Upper lobe of right lung (tissue), 1 donor: Measurements from ENCODE around the gene CDAN1. TPM values are rescaled to one million over a fixed set of nuclear protein-coding genes. Genes with fewer than 3 reads are reported as not detected.
A peak's percentile ranks its signal among the peaks of the same experiment; 100 is the strongest.

ENCODE experiments used
- ATAC-seq: fragments of 200-7000 bp; cut with Tn5 transposase; one replicate; pipeline ENCODE4 v1.9.1; 2020; ENCODE audit warnings: mild to moderate bottlenecking, moderate library complexity
- DNase-seq: peaks from one replicate; pipeline ENCODE4 v3.0.0-alpha.2; 2020
- H3K27ac ChIP-seq: fragments of 200-600 bp; one replicate; pipeline ENCODE4 v1.8.0; 2022
- H3K27me3 ChIP-seq: fragments of 200-600 bp; one replicate; pipeline ENCODE4 v1.8.0; 2022; ENCODE audit warnings: mild to moderate bottlenecking
- H3K36me3 ChIP-seq: fragments of 200-600 bp; one replicate; pipeline ENCODE4 v1.8.0; 2022
- H3K4me1 ChIP-seq: fragments of 200-600 bp; one replicate; pipeline ENCODE4 v1.8.0; 2022
- H3K4me3 ChIP-seq: fragments of 200-600 bp; one replicate; pipeline ENCODE4 v1.8.0; 2022; ENCODE audit warnings: mild to moderate bottlenecking
- H3K9me3 ChIP-seq: fragments of 200-600 bp; one replicate; pipeline ENCODE4 v1.8.0; 2022
- intact Hi-C: fragments of 100-400 bp; cut with DNase I; formaldehyde crosslinking; loops from one replicate; pipeline ENCODE4 v1.11.0; 2022
- total RNA-seq: library from RNA; stranded (reverse); fragmentation: NEBNext Ultra II Directional; extraction: Animal tissue kit (Norgen Biotek cat#: 25700); gene quantifications from one replicate; pipeline ENCODE4 v1.2.1, GENCODE V29; 2021
- TF ChIP-seq, protein P1 (sequence below): fragments of 200-600 bp; IDR thresholded peaks from one replicate; pipeline ENCODE4 v1.8.0; 2022; ENCODE audit warnings: antibody characterized with exemption
- donor health status: DM: no; HTN: yes; CAD: no; lungs with severe emphysema.

The CDAN1 gene
- total RNA-seq, 1 donor from 2014 or later = 13.5 TPM

GRCh38 chr15:42716125-42716524, 20.8 kb downstream of the CDAN1 start:
- TF ChIP-seq, protein P1, sequence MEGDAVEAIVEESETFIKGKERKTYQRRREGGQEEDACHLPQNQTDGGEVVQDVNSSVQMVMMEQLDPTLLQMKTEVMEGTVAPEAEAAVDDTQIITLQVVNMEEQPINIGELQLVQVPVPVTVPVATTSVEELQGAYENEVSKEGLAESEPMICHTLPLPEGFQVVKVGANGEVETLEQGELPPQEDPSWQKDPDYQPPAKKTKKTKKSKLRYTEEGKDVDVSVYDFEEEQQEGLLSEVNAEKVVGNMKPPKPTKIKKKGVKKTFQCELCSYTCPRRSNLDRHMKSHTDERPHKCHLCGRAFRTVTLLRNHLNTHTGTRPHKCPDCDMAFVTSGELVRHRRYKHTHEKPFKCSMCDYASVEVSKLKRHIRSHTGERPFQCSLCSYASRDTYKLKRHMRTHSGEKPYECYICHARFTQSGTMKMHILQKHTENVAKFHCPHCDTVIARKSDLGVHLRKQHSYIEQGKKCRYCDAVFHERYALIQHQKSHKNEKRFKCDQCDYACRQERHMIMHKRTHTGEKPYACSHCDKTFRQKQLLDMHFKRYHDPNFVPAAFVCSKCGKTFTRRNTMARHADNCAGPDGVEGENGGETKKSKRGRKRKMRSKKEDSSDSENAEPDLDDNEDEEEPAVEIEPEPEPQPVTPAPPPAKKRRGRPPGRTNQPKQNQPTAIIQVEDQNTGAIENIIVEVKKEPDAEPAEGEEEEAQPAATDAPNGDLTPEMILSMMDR = no peak
- intact Hi-C loops = no loop called here
- no peak overlapping the region for H3K4me3 ChIP-seq

GRCh38 chr15:42712584-42712983, 24.3 kb downstream of the CDAN1 start:
- Histone ChIP-seq H3K4me3 (no peak overlapping the region), H3K9me3 (no peaks in the 10 kb centered on the region), H3K27me3 (no peaks in the 10 kb centered on the region), H3K27ac (no peak overlapping the region), H3K36me3 (no peaks in the 10 kb centered on the region), H3K4me1 (no peaks in the 10 kb centered on the region)
- ATAC-seq = no peak
- TF ChIP-seq, protein P1 = no peak
- intact Hi-C loops = no loop called here
- no peak for DNase-seq

More at GRCh38 chr15:42716125-42716524, 20.8 kb downstream of the CDAN1 start:
- Histone ChIP-seq H3K9me3 (no peaks in the 10 kb centered on the region), H3K27ac (no peak overlapping the region), H3K4me1 (no peaks in the 10 kb centered on the region), H3K27me3 (no peaks in the 10 kb centered on the region), H3K36me3 (peaks cover 25% of the 10 kb centered on the region)
- DNase-seq = no peak
- ATAC-seq = no peak

GRCh38 chr15:42711746-42712145, 25.2 kb downstream of the CDAN1 start:
- H3K4me1 ChIP-seq = no peaks in the 10 kb centered on the region
- H3K27ac ChIP-seq = no peak overlapping the region
- no peak overlapping the region for H3K4me3 ChIP-seq
- intact Hi-C loops = no loop called here
- no peaks in the 10 kb centered on the region for H3K9me3 ChIP-seq
- ATAC-seq = no peak
- H3K36me3 ChIP-seq = no peaks in the 10 kb centered on the region
- no peak for DNase-seq
- TF ChIP-seq, protein P1 = no peak
- H3K27me3 ChIP-seq = no peaks in the 10 kb centered on the region

- Histone ChIP-seq H3K4me1 (no peaks in the 10 kb centered on the region), H3K27me3 (no peaks in the 10 kb centered on the region), H3K9me3 (no peaks in the 10 kb centered on the region), H3K27ac (no peak overlapping the region), H3K4me3 (no peak overlapping the region), H3K36me3 (no peaks in the 10 kb centered on the region)
- DNase-seq (no peak), ATAC-seq (no peak)
- TF ChIP-seq, protein P1 = no peak
- intact Hi-C loops = no loop called here
These were observed 26.3 kb downstream of the CDAN1 start for GRCh38 chr15:42710662-42711061.

DNA sequence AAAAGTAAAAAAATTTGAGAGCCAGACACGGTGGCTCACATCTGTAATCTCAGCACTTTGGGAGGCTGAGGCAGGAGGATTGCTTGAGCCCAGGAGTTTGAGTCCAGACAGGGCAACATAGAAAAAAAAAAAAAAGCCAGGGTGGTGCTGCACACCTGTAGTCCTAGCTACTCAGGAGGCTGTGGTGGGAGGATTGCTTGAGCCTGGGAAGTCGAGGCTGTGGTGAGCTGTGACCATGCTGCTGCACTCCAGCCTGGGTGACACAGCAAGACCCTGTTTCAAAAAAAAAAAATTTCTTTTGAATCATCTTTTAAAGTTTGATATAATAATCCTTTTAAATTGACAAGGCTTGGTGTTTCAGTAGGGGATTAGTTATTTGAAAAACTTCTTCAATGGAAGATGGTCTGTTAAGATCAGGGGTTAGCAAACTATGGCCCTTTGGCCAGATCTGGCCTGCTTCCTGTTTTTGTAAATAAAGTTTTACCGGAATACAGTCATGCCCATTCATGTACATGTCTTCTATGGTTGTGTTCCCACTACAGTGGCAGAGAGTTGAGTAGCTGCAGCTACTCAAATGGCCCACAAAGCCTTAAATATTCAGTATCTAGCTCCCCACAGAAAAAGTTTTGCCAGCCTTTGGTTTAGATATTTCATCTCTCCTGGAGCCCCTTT, 28.9 kb downstream of the CDAN1 start:
- Histone ChIP-seq H3K9me3 (no peaks in the 10 kb centered on the region), H3K27ac (no peak overlapping the region), H3K36me3 (no peaks in the 10 kb centered on the region), H3K27me3 (no peaks in the 10 kb centered on the region), H3K4me3 (no peak overlapping the region), H3K4me1 (no peaks in the 10 kb centered on the region)
- intact Hi-C loops = loop anchor here (10.0 kb wide), 1 partner anchor 217 kb away; the partner anchor contains the start of gene TTBK2
- TF ChIP-seq, protein P1 = no peak
- DNase-seq = no peak
- no peak for ATAC-seq

GRCh38 chr15:42707068-42707467, 29.9 kb downstream of the CDAN1 start:
- TF ChIP-seq, protein P1 = no peak
- intact Hi-C loops = loop anchor here (10.0 kb wide), 1 partner anchor 218 kb away; the partner anchor contains the start of gene TTBK2
- Histone ChIP-seq H3K4me1 (no peaks in the 10 kb centered on the region), H3K9me3 (no peaks in the 10 kb centered on the region), H3K27ac (no peak overlapping the region), H3K36me3 (no peaks in the 10 kb centered on the region), H3K4me3 (no peak overlapping the region), H3K27me3 (no peaks in the 10 kb centered on the region)
- ATAC-seq (peak; percentile 39), DNase-seq (no peak)
